GM19035 (cell line): ENCODE data around the gene AFAP1L2.

ENCODE experiments used
- ATAC-seq: cut with Tn5 transposase; IDR thresholded peaks from one replicate; pipeline ENCODE4 v1.9.1; 2021; ENCODE audit not compliant: unreplicated experiment

The AFAP1L2 gene

GRCh38 chr10:114246679-114247305 is 157.5 kb downstream of the AFAP1L2 start:
- no peak for ATAC-seq

- ATAC-seq = no peak
Measured at GRCh38 chr10:114245121-114245791, 159.0 kb downstream of the AFAP1L2 start.
